ENCODE data around the gene IL3RA. TPM values are rescaled to one million over a fixed set of nuclear protein-coding genes. Genes with fewer than 3 reads are reported as not detected.

IL3RA gene
- total RNA-seq, 1 experiment from 2014 or later = not detected

- DNase-seq (ENCODE audit: unreplicated experiment) = no peak
- TF ChIP-seq, protein P1, sequence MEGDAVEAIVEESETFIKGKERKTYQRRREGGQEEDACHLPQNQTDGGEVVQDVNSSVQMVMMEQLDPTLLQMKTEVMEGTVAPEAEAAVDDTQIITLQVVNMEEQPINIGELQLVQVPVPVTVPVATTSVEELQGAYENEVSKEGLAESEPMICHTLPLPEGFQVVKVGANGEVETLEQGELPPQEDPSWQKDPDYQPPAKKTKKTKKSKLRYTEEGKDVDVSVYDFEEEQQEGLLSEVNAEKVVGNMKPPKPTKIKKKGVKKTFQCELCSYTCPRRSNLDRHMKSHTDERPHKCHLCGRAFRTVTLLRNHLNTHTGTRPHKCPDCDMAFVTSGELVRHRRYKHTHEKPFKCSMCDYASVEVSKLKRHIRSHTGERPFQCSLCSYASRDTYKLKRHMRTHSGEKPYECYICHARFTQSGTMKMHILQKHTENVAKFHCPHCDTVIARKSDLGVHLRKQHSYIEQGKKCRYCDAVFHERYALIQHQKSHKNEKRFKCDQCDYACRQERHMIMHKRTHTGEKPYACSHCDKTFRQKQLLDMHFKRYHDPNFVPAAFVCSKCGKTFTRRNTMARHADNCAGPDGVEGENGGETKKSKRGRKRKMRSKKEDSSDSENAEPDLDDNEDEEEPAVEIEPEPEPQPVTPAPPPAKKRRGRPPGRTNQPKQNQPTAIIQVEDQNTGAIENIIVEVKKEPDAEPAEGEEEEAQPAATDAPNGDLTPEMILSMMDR (IDR thresholded peaks at IDR 0.05; ENCODE audit: unreplicated experiment) = no peak
- H3K36me3 Mint-ChIP-seq (ENCODE audit: insufficient read depth, unreplicated experiment) = peaks cover 30% of the 10 kb centered on the region
- no TSS peak for BruUV-seq (replicated peaks)
- no peak overlapping the region for H3K27ac Mint-ChIP-seq (ENCODE audit: low read depth, unreplicated experiment)
- intact Hi-C loops (cut with micrococcal nuclease) = loop anchor here (10.0 kb wide), 1 partner anchor 153 kb away; no protein-coding TSS in a partner anchor
- H3K27me3 Mint-ChIP-seq (ENCODE audit: insufficient read depth, unreplicated experiment) = no peaks in the 10 kb centered on the region
- peaks cover 9% of the 10 kb centered on the region for H3K9me3 Mint-ChIP-seq (ENCODE audit: unreplicated experiment)
- H3K4me3 Mint-ChIP-seq (ENCODE audit: unreplicated experiment) = no peak overlapping the region
- ChIA-PET CTCF (no interaction called here), POLR2A (no interaction called here)
- H3K4me1 Mint-ChIP-seq (ENCODE audit: insufficient read depth, unreplicated experiment) = peaks cover 27% of the 10 kb centered on the region
These were observed 61.1 kb downstream of the IL3RA start for GRCh38 chrX:1397441-1398270.

DNA sequence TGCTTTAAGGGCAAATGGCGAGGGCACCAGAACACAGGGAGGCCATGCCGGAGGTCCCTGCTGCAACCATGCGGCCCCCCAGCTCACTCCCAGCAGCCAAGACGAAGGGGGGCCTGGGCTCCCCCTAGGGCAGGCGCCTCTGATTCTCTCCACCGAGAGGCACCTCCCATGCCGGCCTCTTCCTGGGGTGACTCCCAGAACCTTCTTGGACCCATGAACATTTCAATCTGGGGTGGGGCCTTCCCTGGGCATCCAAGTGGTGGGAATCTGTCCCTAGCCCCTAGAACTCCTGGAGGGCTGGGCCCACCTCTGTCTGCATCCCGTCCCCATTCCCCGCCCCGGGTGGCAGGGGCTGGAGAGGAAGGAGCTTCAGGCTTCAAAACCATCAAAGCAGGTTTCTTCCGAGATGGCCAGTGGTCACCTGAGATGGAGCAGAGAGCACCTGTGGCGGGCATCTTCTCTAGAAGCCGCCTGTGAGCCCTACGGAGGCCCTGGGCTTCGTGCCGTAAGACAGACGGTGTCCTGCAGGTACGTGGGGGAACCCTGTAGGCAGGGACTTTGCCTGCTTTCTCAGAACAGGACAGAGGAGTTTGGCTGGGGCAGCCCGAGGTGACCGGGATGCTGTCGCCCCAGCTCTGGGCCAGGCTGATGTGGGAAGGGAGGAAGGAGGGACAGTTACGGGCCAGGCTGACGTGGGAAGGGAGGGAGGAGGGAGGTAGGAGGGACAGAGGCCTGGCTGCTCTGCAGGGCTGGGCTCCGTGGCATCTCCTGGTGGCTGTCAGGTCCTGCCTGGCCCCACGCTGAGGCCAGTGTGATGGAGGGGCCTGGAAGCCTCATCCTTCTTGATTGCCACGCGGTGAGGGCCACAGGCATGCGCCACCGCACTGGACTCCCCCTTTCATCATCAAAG, 62.1 kb downstream of the IL3RA start:
- Mint-ChIP-seq H3K4me3 (ENCODE audit: unreplicated experiment) (no peak overlapping the region), H3K9me3 (ENCODE audit: unreplicated experiment) (peaks cover 9% of the 10 kb centered on the region), H3K27me3 (ENCODE audit: insufficient read depth, unreplicated experiment) (no peaks in the 10 kb centered on the region), H3K36me3 (ENCODE audit: insufficient read depth, unreplicated experiment) (peaks cover 22% of the 10 kb centered on the region), H3K4me1 (ENCODE audit: insufficient read depth, unreplicated experiment) (peaks cover 24% of the 10 kb centered on the region), H3K27ac (ENCODE audit: low read depth, unreplicated experiment) (no peak overlapping the region)
- intact Hi-C loops (cut with micrococcal nuclease) = loop anchor here (10.0 kb wide), 1 partner anchor 154 kb away; no protein-coding TSS in a partner anchor
- no peak for DNase-seq (ENCODE audit: unreplicated experiment)
- no TSS peak for BruUV-seq (replicated peaks)
- TF ChIP-seq, protein P1 (IDR thresholded peaks at IDR 0.05; ENCODE audit: unreplicated experiment) = no peak
- ChIA-PET POLR2A (no interaction called here), CTCF (no interaction called here)

GRCh38 chrX:1400049-1400448, 63.5 kb downstream of the IL3RA start:
- BruUV-seq (replicated peaks) = no TSS peak

More at GRCh38 chrX:1400049-1400448, 63.5 kb downstream of the IL3RA start:
- DNase-seq (ENCODE audit: unreplicated experiment) = no peak
- ChIA-PET CTCF (no interaction called here), POLR2A (no interaction called here)
- intact Hi-C loops (cut with micrococcal nuclease) = no loop called here
- Mint-ChIP-seq H3K9me3 (ENCODE audit: unreplicated experiment) (peaks cover 9% of the 10 kb centered on the region), H3K4me1 (ENCODE audit: insufficient read depth, unreplicated experiment) (peaks cover 13% of the 10 kb centered on the region), H3K4me3 (ENCODE audit: unreplicated experiment) (no peak overlapping the region), H3K36me3 (ENCODE audit: insufficient read depth, unreplicated experiment) (peaks cover 17% of the 10 kb centered on the region), H3K27ac (ENCODE audit: low read depth, unreplicated experiment) (no peak overlapping the region), H3K27me3 (ENCODE audit: insufficient read depth, unreplicated experiment) (no peaks in the 10 kb centered on the region)
- TF ChIP-seq, protein P1 (IDR thresholded peaks at IDR 0.05; ENCODE audit: unreplicated experiment) = no peak
